CD4-positive, alpha-beta T cell treated with Interleukin-10 for 1 hour (primary cell): ENCODE data around the gene SCN9A.
"Not testable (repeated sequence)": the region's sequence is repeated elsewhere in the genome, so short reads cannot be mapped to it uniquely, and the experiment has no call there.

Experiments used
- DNase-seq: peaks from one replicate; pipeline ENCODE4 v3.0.0-alpha.2; 2020

Gene SCN9A

DNA sequence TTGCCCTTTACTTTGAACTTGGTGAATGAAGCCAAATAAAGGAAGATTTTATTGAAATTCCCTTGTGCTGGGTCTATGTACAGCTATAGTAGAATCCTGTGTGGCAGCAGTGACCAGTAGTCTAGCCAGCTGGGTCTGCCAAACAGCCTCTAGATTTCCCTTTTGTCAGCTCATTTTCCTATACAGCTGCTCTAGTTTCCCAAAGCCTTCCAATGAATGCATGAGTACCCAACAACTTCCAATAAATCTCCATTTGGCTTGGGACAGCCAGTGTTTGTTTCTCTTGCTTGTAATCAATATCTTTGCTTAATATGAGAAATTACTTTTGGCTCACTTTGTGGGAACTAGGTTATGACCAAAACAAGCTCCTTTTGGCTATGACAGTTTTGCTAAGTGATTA, 43.6 kb downstream of the SCN9A start:
- DNase-seq = no peak

DNA sequence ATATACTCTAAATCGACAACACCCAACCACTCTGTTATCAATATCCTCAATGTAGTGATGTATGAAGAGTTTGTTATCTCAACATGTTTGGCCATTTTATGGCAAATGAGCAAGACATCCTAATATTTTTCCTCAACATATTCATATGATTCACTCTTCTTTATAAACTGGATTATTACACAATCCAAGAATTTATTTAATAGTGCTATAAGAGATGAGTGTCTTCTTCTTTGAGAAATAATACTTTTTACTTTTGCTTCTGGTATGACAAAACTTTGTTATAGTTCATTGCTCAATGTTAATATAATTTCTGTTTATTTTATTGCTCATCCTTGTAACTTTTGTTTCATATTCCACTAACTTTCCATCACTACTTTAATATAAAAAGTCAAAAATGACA, 44.3 kb downstream of the SCN9A start:
- no peak for DNase-seq

DNA sequence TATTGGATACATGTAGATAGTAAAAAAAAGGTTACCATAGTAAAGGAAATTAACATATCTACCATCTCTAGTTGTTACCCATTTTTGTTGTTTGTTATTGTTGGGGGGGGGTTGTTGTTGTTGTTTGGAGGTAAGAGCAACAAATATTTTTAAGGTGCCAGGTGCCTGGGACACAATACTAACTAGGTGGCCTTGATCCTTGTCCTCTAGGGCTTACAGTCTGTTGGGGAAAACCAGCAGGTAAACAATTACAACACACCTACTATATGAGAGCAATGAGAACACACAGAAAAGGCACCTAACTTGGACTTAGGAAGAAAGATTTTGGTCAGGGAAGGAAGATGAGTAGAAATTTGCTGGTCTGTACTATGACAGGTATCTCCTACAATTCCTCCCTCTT, 46.3 kb downstream of the SCN9A start:
- no peak for DNase-seq

DNA sequence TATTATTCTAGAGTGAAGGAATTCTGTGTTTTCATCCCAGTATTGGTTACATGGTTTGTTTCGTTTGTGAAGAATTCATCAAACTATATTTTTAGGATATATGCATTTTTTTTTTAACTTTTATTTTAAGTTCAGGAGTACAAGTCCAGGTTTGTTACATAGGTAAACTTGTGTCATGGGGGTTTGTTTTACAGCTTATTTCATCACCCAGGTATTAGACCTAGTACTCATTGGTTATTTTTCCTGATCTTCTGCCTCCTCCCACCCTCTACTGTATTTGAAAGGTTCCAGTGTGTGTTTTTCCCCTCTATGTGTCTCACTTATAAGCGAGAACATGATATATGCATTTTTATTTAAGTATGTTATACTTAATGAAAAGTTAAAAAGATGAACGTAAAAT, 47.6 kb downstream of the SCN9A start:
- no peak for DNase-seq

DNA sequence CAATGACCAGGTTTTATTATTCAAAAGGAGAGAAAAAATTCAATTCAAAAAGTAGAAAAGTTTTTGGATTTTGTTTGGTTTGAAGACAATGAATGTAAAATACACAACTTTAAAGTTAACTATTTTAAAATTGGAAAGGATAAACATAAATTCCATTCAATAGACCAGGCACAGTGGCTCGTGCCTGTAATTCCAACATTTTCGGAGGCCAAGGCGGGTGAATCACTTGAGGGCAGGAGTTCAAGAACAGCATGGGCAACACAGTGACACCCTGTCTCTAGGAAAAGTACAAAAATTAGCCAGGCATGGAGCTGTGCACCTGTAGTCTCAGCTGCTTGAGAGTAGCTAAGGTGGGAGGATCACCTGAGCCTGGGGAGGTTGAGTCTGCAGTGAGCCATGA, 54.7 kb downstream of the SCN9A start:
- DNase-seq = no peak

DNA sequence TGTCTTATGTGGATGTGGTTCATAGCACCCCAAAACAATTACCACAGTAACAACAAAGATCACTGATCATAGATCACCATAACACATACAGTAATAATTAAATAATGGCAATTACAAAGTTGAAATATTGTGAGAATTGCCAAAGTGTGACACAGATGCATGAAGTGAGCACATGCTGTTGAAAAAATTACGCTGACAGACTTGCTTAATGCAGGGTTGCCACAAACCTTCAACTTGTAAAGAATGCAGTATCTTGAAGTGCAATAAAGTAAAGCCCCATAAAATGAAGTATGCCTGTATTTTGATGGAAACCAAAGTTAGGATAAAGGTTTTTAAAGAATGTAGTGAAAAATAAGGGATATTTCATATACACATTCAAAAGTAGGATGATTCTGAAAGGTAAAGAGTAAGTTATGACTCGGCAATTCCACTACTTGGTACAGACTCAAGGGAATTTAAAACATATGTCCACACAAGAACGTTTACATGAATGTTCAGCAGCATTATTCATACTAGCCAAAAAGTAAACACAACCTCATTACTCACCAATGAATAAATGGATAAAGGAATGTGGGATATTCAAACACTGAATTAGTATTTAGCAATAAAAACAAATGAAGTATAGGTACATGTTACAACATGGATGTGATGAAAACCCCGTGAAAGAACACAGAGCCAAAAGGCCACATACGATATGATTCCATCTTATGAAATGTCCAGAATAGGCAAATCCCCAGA, 61.6 kb downstream of the SCN9A start:
- DNase-seq = no peak

DNA sequence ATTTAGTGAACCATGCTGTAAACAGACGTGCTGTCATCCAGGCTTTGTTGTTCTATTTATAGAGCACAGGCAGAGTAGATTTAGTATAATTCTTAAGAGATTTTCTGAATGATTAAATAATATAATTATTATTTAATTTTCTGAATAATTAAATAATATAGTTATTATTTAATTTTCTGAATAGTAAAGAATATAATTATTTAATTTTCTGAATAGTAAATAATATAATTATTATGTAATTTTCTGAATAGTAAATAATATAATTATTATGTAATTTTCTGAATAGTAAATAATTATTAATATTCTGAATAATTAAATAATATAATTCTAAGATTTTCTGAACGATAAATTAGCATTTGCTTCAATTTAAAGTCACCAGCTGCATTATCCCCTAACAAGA, 62.9 kb downstream of the SCN9A start:
- DNase-seq = not testable (repeated sequence)

DNA sequence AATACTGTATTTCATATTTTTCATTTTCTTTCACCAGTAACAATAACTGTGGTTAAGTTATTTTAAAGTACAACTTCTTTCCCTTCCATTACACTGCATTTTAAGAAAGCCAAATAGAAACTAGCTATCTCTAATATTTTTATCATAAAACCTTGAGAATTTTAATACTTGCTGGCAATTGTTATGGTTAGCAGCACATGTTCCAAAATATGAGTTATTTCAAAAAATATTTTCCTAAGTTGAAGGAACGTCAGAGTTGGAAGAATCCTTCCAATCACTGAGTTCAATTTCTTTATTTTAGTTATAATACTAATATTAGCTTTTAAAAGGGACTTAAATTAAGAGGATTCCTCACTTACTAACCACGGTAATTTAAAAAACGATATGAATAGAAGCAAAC, 68.4 kb downstream of the SCN9A start:
- no peak for DNase-seq

DNA sequence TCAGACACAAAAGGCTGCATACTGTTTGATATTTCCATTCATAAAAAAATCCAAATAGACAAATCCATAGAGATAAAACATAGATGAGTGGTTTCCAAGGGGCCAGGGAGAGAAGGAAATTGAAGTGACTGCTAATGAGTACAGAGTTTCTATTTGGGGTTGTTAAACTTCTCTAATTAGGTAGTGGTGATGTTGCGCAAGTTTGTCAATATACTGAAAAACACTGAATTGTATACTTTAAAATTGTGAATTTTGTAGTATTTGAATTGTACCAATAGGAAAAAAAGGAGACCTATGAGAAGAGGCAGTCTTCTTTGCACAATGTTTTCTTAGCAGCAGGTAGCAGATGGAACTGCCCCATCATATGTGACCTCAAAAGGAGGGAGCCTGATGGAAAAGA, 71.1 kb downstream of the SCN9A start:
- no peak for DNase-seq

DNA sequence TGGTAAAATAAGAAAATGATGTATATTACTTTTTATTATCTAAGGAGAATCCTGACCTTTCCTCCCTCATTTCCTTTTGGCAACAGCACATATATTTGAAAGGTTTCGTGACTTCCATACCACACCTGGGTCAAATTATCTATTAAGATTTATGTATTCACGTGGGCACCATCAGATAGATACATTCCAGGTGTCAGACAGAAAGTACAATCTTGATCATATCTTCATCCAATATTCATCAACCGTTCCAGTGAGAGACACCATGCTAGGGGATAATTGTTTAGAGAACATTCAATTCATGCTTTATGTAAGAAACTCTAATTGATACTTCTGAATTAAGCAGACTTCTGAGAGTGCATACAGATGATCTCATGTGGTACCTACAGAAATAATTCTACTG, 73.7 kb downstream of the SCN9A start:
- DNase-seq = no peak

DNA sequence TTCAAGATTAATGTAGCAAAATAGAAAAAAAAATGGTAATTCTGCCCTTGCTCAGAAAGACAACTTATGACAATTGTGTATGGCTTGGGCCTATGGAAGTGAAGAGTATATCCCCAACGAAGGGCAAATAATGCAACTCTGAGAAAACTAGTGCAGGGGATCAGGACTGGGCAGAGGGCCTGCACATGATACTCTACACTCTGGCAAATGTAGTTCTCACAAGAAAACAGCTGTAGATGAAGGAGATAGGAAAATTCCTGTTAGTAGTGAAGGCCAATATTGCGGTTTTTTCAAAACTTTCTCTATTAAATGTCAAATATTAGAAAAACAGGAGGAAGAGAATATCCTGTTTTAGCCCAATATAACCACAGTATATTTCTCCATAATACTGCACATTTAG, 77.8 kb downstream of the SCN9A start:
- DNase-seq = no peak

DNA sequence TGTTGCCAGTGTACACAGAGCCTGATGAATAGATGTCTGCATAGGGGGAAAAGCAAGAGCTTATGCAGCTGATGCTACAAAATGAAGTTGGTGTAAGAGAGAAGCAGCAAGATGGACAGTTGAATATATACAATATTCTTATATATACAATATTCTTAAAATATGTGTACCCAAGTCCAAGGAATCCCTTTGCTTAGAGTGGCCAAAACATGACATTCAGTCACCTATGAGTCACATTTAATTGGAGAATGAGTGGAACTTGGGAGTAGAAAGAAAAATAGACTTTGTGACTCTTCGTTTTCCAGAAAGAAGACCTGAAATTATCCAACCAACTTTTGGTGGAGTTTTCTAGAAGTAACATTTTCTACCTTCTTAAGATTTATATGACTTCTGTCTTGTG, 81.8 kb downstream of the SCN9A start:
- DNase-seq = no peak

DNA sequence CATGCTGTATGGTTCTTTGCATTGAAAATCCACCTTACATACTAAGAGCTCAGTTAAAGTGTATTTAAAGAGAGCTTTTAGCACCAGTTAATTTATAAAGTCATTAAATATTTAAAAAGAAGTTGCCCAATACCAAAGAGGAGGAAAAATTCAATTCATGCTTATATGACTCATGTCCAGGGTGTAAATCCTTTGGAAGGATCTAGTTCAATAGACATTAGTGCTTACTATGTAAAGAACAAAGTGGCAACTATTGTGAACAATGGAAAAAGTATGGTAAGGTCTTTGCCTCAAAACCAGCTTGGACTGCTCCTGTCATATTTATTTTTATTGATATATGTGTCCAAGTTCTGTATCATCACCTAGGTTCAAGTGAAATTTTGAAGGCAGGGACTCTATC, 90.5 kb downstream of the SCN9A start:
- DNase-seq = no peak

DNA sequence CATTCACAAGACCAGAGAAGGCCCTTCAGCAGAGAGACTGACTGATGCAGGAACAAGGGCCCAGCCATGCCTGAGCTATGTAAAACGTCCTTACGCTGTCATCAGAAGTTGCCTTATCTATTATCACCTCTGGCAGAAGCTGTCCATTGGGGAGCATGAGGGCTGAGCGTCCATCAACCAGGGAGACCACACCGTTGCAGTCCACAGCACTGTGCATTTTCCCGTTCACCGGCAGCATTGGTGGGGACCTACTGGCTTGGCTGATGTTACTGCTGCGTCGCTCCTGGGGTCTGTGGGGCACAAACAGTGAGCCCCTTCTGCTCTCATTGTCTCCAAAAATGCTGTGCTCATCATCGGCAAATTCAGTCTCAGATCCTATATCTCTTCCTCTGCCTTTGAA, 91.4 kb downstream of the SCN9A start:
- no peak for DNase-seq

DNA sequence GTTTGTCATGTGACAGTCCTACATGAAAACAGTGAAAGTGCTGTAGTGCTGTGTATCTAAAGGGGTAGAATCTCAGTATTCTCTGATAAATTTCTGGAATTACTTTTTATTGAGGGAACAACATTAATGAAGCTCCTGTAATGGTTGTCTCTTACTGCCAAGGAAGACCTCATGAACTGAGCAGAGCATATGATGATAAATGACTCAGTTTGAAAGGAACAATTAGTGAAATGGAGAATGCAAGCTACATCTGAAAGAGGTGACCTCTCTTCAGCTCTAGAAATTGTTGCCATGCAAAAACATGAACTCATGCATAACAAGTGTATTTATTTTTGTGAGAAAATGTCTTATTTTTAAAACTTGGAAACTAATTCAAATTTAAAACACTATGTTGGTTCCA, 93.6 kb downstream of the SCN9A start:
- DNase-seq = no peak

DNA sequence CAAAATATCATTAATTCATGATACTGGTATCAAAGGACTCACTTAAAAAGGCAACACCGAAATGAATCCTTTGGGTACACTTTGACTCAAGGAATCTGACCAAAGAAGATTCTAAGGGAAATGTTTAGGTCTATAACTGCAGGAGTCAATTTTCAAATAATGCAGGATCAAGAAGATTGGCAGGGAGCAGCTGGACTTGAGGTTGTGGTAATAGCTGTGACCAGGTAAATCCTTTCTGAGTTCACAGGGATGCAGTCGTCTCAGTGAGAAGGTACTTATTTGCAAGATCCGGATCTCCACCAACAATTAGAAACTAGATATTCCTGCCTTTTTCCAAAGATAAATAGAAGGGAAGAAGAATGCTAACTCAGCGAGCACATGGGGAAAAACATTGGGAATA, 96.9 kb downstream of the SCN9A start:
- no peak for DNase-seq

DNA sequence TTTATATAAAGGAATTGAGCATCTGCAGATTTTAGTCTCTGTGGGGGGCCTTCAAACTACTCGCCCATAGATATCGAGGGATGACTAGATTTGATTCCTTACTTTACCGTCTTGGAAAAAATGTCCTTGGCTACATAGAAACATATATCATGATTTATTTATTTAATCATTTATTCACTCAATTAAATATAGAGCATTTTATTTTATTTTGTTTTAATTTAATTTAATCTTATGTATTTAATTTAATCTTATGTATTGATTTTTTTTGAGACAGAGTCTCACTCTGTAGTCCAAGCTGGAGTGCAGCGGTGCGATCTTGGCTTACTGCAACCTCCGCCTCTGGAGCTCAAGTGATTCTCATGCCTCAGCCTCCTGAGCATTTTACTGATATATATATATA, 105.4 kb downstream of the SCN9A start:
- DNase-seq = no peak

DNA sequence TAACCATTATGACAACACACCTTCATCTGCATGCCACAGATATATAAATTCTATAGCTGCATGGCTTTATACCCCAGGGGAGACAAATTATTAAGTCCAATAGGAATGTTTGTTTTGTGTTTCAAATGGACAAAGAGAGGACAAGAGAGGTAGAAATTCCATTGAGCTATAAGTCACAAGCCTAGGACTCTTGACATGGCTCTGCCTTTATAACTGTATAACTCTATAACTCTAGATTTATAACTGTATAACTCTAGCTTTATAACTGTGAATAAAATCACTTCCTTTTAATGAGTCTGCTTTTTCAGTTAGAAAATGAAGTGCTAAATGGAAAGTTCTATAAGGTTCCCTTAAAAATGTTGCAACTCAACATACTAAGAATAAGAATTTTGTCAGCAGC, 106.4 kb downstream of the SCN9A start:
- DNase-seq = no peak

DNA sequence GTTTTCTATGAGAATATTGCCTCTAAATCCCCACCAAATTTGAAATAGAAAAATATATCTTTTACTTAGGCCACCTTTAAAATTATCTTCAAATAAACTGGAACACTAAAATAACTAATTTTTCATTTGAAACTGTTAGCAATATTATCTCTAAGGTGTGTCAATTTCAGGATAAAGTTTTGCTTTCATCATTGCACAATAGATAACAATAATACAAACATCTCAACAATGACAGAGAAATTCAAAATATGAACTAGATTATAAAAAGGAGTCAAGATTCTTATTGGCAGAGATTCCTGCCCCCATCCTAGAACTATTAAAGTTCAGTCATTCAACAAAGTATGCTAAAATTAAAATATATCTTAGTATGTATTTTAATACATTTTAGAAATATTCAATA, 117.9 kb downstream of the SCN9A start:
- DNase-seq = no peak

DNA sequence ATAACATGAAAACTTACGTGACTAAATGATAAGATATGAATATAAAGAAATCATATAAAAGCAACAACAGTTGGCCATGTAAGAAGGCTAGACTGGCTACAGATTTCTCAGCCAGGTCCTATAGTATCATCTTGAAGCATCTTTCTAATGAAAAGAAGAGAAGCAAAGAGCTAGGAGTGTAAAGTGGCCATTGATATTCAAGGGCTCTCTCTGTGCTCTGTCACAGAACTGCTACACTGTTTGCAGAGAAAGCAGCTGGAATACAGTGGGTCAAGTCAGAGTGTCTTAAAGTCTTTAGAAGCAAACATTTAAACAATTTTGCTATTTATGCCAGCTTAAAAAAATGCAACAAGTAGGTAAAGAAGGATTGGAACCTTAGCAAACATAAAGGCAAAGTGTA, 118.8 kb downstream of the SCN9A start:
- DNase-seq = no peak

DNA sequence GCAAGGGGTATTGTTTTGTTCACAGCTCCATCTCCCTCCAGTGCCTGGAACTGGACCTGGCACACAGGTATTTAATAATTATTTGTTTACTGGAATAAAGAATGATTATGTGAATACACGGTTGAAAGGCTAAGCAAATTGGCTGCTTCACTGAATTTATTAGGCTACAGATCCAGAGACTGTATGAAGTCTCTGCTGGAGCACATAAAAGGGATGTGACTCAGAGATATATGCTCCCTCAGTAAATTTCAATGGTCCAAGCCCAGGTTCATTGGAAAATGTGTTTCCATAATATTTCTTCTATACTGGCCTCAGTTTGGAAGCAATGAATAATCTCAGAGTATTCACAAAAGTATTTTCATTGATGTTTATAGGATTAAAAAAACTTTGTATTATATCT, 126.4 kb downstream of the SCN9A start:
- DNase-seq = no peak

DNA sequence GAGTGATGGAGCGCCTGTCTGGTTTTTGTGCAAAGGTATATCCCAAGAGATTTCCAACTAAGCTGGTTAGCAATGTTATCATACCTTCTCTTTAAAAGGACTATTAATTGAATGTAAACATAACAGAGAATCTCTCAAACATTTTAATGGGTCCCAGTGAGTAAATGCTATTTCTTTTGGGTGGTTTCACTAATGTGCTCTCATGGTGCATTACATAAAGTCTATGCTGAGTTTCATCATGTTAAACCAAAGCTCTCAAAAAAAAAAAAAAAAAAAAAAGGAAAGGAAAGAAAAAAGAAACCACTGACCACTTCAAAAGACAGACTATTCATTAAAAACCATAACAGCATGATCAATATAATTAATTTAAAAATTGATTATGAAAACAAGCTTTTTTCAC, 128.8 kb downstream of the SCN9A start:
- DNase-seq = no peak

DNA sequence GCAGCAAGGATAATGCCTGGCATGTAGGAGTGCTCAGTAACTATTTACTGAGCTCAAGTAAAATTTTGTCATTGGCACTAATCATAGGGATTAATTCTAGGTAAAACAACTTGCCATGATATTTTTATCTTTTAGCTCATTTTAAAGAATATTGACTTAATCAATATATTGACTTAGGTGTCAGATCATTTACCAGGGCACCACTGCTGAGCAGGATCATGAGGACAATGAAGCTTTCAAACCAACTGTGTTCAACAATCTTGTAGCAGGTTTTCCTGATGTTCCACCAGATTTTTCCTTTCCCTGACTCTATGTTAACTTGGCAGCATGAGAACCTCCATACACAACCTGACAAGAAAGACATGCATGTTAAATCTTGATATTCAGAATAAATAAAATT, 133.4 kb downstream of the SCN9A start:
- no peak for DNase-seq

DNA sequence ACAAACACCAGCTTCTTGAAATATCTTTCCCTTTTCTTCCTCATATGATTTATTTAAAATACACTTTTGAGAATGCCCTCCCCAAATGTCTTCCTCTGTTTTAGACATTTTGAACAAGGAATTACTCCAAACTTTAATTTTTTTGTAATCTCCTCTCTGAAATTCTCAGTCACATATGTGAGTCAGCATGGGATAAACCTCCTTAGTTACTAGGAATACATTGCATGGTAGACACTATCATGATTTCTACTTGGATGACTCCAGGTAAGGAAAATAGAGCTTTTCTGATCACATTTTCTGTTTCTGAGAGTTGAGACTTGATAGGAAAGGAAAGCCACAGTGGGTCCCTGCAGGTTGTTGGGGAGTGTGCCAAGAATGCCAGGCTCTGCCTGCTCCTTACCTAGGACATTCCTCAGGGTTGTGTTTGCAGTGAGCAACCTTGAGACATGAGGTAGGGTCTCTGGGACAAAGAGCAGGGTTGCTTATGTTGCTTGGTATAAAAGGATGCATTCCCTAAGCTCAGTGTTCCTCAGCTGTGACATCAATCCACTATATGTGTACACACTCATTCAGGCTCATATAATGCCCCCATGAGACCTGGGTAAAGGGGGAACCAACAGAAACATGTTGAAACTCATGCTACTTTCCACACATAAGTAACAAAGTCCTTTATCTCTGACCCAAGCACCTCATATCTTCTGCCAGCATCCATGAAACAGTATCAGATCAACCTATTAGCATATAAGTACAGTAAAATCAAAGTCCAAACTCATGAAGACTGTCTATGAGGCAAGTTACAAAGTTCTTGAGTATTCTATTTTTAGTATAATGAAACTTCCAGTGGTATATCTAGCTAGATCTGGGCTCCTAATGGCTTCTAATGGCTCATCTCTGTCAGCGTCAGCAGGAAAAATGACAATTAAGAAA, 135.1 kb downstream of the SCN9A start:
- no peak for DNase-seq

DNA sequence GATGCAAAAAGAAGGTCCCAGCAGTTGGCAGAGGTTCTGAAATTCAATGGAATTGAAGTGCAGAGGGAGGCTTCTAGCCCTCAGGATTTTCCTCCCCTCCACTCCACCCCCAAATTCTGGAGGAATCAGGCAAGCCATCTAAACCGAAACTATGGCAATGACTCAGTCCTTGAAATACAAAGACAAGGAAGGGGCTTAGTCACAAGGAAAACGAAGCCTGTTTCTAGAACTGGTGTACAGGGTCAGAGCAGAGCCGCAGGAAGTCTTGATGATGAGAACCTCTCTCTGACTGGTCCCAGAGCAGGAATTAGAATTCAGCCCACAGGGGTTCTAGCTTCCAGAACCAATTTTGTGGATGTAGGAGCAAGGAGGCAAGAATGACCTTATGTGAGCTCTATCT, 136.2 kb downstream of the SCN9A start:
- no peak for DNase-seq
